Progenitor cell of endocrine pancreas (in vitro differentiated cells): ENCODE results near the gene FAM227A. TPM values are rescaled to one million over a fixed set of nuclear protein-coding genes. Genes with fewer than 3 reads are reported as not detected.

Experiments used
- DNase-seq: peaks from one replicate; pipeline ENCODE4 v3.0.0; 2021; ENCODE audit warnings: low spot score; ENCODE audit not compliant: unreplicated experiment
- H3K27ac Mint-ChIP-seq: 2 replicates; pipeline ENCODE4 v1.8.0; 2021; ENCODE audit warnings: mild to moderate bottlenecking, moderate library complexity, mixed read lengths
- H3K27me3 Mint-ChIP-seq: 2 replicates; pipeline ENCODE4 v1.8.0; 2021; ENCODE audit warnings: mixed read lengths
- H3K36me3 Mint-ChIP-seq: 2 replicates; pipeline ENCODE4 v1.8.0; 2022; ENCODE audit warnings: mixed read lengths; ENCODE audit not compliant: insufficient read depth
- H3K4me1 Mint-ChIP-seq: 2 replicates; pipeline ENCODE4 v1.8.0; 2021; ENCODE audit warnings: low read depth, mixed read lengths
- H3K4me3 Mint-ChIP-seq: 2 replicates; pipeline ENCODE4 v1.8.0; 2021; ENCODE audit warnings: low read depth, mild to moderate bottlenecking, moderate library complexity, mixed read lengths
- H3K9me3 Mint-ChIP-seq: 2 replicates; pipeline ENCODE4 v1.8.0; 2021; ENCODE audit warnings: low read depth, mixed read lengths
- total RNA-seq: library from RNA; stranded (reverse); gene quantifications from 2 replicates; pipeline ENCODE4 v1.2.1, GENCODE V29; 2021
- TF ChIP-seq, protein P1 (sequence below): fragments of 200-600 bp; sonication (generic); IDR thresholded peaks from one replicate; pipeline ENCODE4 v1.5.0; 2021; ENCODE audit warnings: antibody characterized with exemption, mild to moderate bottlenecking; ENCODE audit not compliant: unreplicated experiment

FAM227A gene
- total RNA-seq, 1 donor from 2014 or later, result 18.3 TPM

DNA sequence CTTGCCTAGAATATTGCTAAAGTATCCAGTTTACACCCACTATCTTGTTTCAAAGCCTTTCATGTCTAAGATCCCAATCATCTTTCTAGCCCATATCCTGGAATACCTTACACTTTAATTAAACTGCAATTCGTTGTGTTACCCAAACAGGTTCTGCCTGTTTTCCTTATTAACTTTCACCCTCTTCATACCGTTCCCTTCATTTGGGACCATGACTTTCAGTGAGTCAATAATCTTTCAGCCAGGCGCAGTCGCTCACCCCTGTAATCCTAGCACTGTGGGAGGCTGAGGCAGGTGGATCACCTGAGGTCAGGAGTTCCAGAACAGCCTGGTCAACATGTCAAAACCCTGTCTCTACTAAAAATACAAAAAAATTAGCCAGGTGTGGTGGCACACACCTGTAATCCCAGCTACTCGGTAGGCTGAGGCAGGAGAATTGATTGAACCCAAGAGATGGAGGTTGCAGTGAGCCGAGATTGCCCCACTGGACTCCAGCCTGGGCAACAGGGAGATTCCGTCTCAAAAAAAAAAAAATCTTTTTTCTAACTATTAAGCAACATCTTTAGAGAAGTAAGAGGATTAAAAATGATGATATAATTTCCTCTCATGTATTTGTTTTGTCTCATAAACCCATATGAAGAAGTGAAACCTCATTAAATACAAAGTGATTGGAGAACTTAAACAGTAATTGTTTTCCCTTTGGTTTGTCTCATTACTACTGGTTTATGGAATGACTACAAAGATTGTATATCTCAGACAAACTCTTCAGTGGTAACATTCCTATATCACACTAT is 106.9 kb downstream of the FAM227A start:
- Mint-ChIP-seq H3K4me3 (no peak overlapping the region), H3K27me3 (no peaks in the 10 kb centered on the region), H3K27ac (peak overlapping the region; percentile 69), H3K4me1 (peaks cover 10% of the 10 kb centered on the region), H3K36me3 (no peaks in the 10 kb centered on the region), H3K9me3 (peaks cover 1% of the 10 kb centered on the region)
- DNase-seq, result no peak
- TF ChIP-seq, protein P1, sequence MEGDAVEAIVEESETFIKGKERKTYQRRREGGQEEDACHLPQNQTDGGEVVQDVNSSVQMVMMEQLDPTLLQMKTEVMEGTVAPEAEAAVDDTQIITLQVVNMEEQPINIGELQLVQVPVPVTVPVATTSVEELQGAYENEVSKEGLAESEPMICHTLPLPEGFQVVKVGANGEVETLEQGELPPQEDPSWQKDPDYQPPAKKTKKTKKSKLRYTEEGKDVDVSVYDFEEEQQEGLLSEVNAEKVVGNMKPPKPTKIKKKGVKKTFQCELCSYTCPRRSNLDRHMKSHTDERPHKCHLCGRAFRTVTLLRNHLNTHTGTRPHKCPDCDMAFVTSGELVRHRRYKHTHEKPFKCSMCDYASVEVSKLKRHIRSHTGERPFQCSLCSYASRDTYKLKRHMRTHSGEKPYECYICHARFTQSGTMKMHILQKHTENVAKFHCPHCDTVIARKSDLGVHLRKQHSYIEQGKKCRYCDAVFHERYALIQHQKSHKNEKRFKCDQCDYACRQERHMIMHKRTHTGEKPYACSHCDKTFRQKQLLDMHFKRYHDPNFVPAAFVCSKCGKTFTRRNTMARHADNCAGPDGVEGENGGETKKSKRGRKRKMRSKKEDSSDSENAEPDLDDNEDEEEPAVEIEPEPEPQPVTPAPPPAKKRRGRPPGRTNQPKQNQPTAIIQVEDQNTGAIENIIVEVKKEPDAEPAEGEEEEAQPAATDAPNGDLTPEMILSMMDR, result no peak

DNA sequence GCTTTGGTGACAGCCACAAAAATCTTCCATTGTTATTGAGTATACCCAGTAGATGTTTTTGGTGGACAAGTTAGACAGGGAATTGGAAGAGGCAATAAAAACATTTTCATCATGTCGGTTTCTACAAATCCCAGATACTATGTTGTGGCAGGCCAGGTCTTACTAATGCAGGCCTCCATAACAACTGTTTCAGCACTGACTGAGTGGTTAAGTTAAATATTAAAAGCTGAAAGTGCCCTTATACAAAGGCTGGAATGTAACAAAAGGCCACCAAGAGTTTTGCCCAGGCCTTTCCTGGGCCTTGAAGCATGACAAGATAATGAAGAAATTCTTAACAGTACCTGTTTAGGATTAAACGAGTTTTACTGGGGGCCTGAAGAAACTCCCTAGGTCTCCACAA is 115.5 kb downstream of the FAM227A start:
- no peaks in the 10 kb centered on the region for H3K27me3 Mint-ChIP-seq
- DNase-seq, result no peak
- H3K4me1 Mint-ChIP-seq, result peaks cover 10% of the 10 kb centered on the region
- peaks cover 13% of the 10 kb centered on the region for H3K36me3 Mint-ChIP-seq
- peaks cover 26% of the 10 kb centered on the region for H3K9me3 Mint-ChIP-seq
- H3K4me3 Mint-ChIP-seq, result no peak overlapping the region
- TF ChIP-seq, protein P1, result no peak
- peak overlapping the region; percentile 19 for H3K27ac Mint-ChIP-seq

DNA sequence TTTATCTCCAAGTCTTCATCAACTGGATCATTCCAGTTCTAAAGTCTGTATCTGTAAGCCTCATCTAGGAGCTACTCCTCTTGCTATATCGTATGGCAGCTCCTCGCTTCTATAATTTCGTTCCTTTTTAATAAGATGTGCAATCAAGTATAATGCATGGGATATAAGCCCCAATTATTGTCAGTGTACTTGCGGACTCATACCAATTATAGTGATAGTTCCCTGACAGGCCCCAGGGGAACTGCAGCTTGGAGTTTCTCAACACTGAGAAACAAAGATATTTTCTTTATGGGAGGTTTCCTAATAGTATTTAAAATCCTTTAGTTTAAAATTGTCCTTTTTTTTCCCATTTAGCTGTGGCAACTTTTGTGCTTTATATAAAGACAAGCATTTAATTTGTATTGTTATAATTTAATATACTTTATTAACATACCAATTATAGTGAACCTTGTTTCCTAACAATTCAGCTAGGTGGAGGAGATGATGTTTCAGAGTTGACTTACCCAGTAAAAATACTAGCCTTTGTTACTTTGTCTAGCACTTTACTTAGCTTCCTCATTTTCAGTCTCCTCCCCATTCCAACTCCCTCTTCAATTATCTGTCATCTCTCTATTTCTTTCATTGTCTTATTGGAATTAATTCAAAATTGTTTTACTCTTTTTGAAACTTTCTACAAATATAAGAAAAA is 124.8 kb downstream of the FAM227A start:
- Mint-ChIP-seq H3K9me3 (no peaks in the 10 kb centered on the region), H3K4me3 (no peak overlapping the region), H3K27me3 (no peaks in the 10 kb centered on the region), H3K4me1 (no peaks in the 10 kb centered on the region), H3K36me3 (no peaks in the 10 kb centered on the region), H3K27ac (no peak overlapping the region)
- TF ChIP-seq, protein P1, result no peak
- no peak for DNase-seq

Other genes starting within 250 kb of the FAM227A start
- 1.7 and 2.2 TPM in 2 replicates for gene KCNJ4, start 201.2 kb downstream of the FAM227A start, total RNA-seq
- gene KDELR3, start 188.3 kb downstream of the FAM227A start, total RNA-seq, result 5.7 and 6.3 TPM in 2 replicates
- 625 and 651 TPM in 2 replicates for gene DDX17, start 150.1 kb downstream of the FAM227A start, total RNA-seq
- gene DMC1, start 86.2 kb downstream of the FAM227A start, total RNA-seq, result 2.2 and 3.0 TPM in 2 replicates
- 46.1 and 50.5 TPM in 2 replicates for gene CBY1, start 246 bp upstream of the FAM227A start, total RNA-seq
- gene TOMM22, start 25.6 kb upstream of the FAM227A start, total RNA-seq, result 68.7 and 76.5 TPM in 2 replicates
- gene JOSD1, start 44.6 kb upstream of the FAM227A start, total RNA-seq, result 40.6 and 46.3 TPM in 2 replicates
- gene GTPBP1, start 49.6 kb upstream of the FAM227A start, total RNA-seq, result 64.0 and 64.9 TPM in 2 replicates
- 61.8 and 66.1 TPM in 2 replicates for gene SUN2, start 99.6 kb upstream of the FAM227A start, total RNA-seq
- gene DNAL4, start 137.8 kb upstream of the FAM227A start, total RNA-seq, result 27.1 and 28.0 TPM in 2 replicates
- 4.7 TPM in 2 replicates for gene NPTXR, start 187.6 kb upstream of the FAM227A start, total RNA-seq
- gene CBX6, start 215.8 kb upstream of the FAM227A start, total RNA-seq, result 38.8 and 39.6 TPM in 2 replicates